ENCODE data around the gene FARP2.

- no peak for TF ChIP-seq CTCF (conservative IDR thresholded peaks at IDR 0.05; ENCODE audit: low read length)
- no peak for TF ChIP-seq EZH2phosphoT487 (IDR thresholded peaks at IDR 0.05; ENCODE audit: borderline replicate concordance)
These were observed 56.1 kb downstream of the FARP2 start for GRCh38 chr2:241412144-241412543.

Measured in Loucy (cell line).